BLaER1 (cell line): ENCODE data around the gene CDC42BPB.
A peak's percentile ranks its signal among the peaks of the same experiment; 100 is the strongest.

ENCODE experiments used
- H3K27ac ChIP-seq: shearing (Covaris generic); formaldehyde crosslinking; 2 replicates; pipeline ENCODE4 v1.8.1; 2022
- H3K27me3 ChIP-seq: shearing (Covaris generic); formaldehyde crosslinking; 2 replicates; pipeline ENCODE4 v1.8.1; 2022
- H3K36me3 ChIP-seq: shearing (Covaris generic); formaldehyde crosslinking; 2 replicates; pipeline ENCODE4 v1.8.1; 2022
- H3K4me1 ChIP-seq: shearing (Covaris generic); formaldehyde crosslinking; 2 replicates; pipeline ENCODE4 v1.8.1; 2022
- H3K4me2 ChIP-seq: shearing (Covaris generic); formaldehyde crosslinking; 2 replicates; pipeline ENCODE4 v1.8.1; 2022
- H3K4me3 ChIP-seq: shearing (Covaris generic); formaldehyde crosslinking; 2 replicates; pipeline ENCODE4 v1.8.1; 2022
- H3K9ac ChIP-seq: shearing (Covaris generic); formaldehyde crosslinking; 2 replicates; pipeline ENCODE4 v1.8.1; 2022
- H3K9me3 ChIP-seq: shearing (Covaris generic); formaldehyde crosslinking; 2 replicates; pipeline ENCODE4 v1.8.1; 2022
- H4K20me1 ChIP-seq: shearing (Covaris generic); formaldehyde crosslinking; 2 replicates; pipeline ENCODE4 v1.8.1; 2022
- Cebpa-rat ChIP-seq: shearing (Covaris generic); IDR thresholded peaks from 2 replicates; pipeline ENCODE4 v1.8.1; 2022

The CDC42BPB gene

GRCh38 chr14:103066399-103066798 lies 9.1 kb upstream of the CDC42BPB start:
- H3K4me2 ChIP-seq: no peak overlapping the region
- H3K9ac ChIP-seq: no peak overlapping the region
- no peak overlapping the region for H3K27ac ChIP-seq
- H3K9me3 ChIP-seq: no peaks in the 10 kb centered on the region
- no peak for TF ChIP-seq Cebpa-rat
- no peaks in the 10 kb centered on the region for H3K4me1 ChIP-seq
- no peaks in the 10 kb centered on the region for H3K27me3 ChIP-seq
- H3K36me3 ChIP-seq: no peaks in the 10 kb centered on the region
- H4K20me1 ChIP-seq: no peaks in the 10 kb centered on the region
- H3K4me3 ChIP-seq: no peak overlapping the region

DNA sequence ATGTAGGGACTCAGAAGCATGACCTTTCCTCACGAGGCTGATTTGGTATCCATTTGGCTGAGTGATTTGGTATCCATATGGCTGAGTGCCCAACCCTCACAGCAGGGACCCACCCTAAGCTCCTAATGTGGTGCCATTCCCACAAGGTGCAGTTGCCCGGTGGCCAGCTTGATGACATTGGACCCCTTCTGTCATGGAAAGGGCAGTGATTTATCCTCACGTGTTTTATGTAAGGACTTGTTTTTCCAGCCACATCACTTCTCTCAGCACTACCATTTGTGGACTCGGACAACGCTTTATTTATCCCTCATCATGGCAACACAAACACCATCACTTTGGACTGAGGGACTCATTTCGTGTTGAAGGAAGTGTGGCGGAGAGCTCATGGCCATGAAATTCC lies 8.5 kb upstream of the CDC42BPB start:
- Histone ChIP-seq H3K4me2 (no peak overlapping the region), H3K4me1 (no peaks in the 10 kb centered on the region), H3K4me3 (no peak overlapping the region), H4K20me1 (no peaks in the 10 kb centered on the region), H3K27ac (no peak overlapping the region), H3K9me3 (no peaks in the 10 kb centered on the region), H3K27me3 (no peaks in the 10 kb centered on the region), H3K9ac (no peak overlapping the region), H3K36me3 (no peaks in the 10 kb centered on the region)
- no peak for TF ChIP-seq Cebpa-rat

DNA sequence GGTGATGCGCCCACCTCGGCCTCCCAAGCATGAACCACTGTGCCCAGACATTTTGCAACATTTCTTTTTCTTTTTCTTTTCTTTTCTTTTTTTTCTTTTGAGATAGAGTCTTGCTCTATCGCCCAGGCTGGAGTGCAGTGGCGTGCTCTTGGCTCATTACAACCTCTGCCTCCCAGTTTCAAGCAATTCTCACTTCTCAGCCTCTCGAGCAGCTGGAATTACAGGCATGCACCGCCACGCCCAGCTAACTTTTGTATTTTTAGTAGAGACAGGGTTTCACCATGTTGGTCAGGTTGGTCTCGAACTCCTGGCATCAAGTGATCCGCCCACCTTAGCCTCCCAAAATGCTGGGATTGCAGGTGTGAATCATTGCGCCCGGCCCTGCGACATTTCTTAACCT lies 7.6 kb upstream of the CDC42BPB start:
- H3K9ac ChIP-seq: no peak overlapping the region
- H3K27ac ChIP-seq: no peak overlapping the region
- no peaks in the 10 kb centered on the region for H3K27me3 ChIP-seq
- H3K4me1 ChIP-seq: no peaks in the 10 kb centered on the region
- no peaks in the 10 kb centered on the region for H3K9me3 ChIP-seq
- H3K4me2 ChIP-seq: no peak overlapping the region
- no peaks in the 10 kb centered on the region for H3K36me3 ChIP-seq
- TF ChIP-seq Cebpa-rat: no peak
- H3K4me3 ChIP-seq: no peak overlapping the region
- H4K20me1 ChIP-seq: no peaks in the 10 kb centered on the region

GRCh38 chr14:103064436-103064835 lies 7.1 kb upstream of the CDC42BPB start:
- H3K9me3 ChIP-seq: no peaks in the 10 kb centered on the region
- H3K4me3 ChIP-seq: no peak overlapping the region
- H3K27me3 ChIP-seq: no peaks in the 10 kb centered on the region
- no peak overlapping the region for H3K27ac ChIP-seq
- no peak for TF ChIP-seq Cebpa-rat
- H3K36me3 ChIP-seq: no peaks in the 10 kb centered on the region
- H3K4me2 ChIP-seq: no peak overlapping the region
- H3K4me1 ChIP-seq: no peaks in the 10 kb centered on the region
- no peaks in the 10 kb centered on the region for H4K20me1 ChIP-seq
- no peak overlapping the region for H3K9ac ChIP-seq

DNA sequence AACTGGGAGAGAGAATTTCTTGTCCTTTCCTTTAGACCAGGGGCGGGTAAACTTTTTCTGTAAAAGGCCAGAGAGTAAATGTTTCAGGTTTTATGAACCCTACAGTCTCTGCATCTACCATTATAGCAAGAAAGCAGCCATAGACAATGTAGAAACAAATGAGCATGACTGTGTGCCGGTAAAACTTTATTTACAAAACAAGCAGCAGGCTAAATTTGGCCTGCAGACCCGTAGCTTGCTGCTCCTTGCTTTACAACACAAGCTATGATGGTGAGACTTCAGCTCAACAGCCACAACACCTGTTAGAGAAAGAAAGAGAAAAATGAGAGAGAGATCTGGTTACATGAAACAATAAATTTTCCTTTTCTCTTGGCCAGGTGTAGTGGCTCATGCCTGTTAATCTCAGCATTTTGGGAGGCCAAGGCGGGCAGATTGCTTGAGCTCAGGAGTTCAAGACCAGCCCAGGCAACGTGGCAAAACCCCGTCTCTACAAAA lies 4.2 kb upstream of the CDC42BPB start:
- no peak overlapping the region for H3K27ac ChIP-seq
- no peaks in the 10 kb centered on the region for H4K20me1 ChIP-seq
- H3K4me2 ChIP-seq: no peak overlapping the region
- H3K4me3 ChIP-seq: no peak overlapping the region
- H3K36me3 ChIP-seq: no peaks in the 10 kb centered on the region
- peaks cover 4% of the 10 kb centered on the region; the same call in 1 of the 2 replicates for H3K9me3 ChIP-seq
- H3K9ac ChIP-seq: no peak overlapping the region
- H3K4me1 ChIP-seq: no peaks in the 10 kb centered on the region
- peaks cover 21% of the 10 kb centered on the region for H3K27me3 ChIP-seq
- TF ChIP-seq Cebpa-rat: no peak

DNA sequence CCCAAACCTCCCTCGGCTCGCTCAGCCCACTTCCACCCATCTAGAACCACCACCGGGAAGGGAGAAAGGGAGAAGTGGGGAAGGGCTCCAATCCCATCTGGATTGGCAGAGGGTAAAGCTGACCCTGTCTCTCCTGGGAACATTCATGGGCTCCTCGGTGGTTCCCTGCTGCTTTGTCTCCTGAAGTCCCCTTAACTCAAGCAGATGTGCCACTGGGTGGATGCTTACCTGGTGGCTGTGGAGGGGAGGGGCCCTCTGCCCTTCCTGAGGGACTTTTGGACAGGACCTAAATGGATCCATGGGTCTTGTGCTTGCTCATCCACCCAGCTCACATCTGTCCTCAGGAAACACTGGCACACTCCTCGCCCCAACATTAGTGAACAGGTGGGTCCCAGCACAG lies 2.2 kb upstream of the CDC42BPB start:
- peaks cover 4% of the 10 kb centered on the region; the same call in 1 of the 2 replicates for H3K9me3 ChIP-seq
- no peak overlapping the region for H3K9ac ChIP-seq
- peaks cover 15% of the 10 kb centered on the region for H3K4me1 ChIP-seq
- no peak overlapping the region for H3K4me3 ChIP-seq
- no peaks in the 10 kb centered on the region for H3K36me3 ChIP-seq
- 0 out of 2 replicates have a peak, but pooled peaks cover 9% of the 10 kb centered on the region for H4K20me1 ChIP-seq
- peaks cover 37% of the 10 kb centered on the region for H3K27me3 ChIP-seq
- TF ChIP-seq Cebpa-rat: no peak
- H3K27ac ChIP-seq: no peak overlapping the region
- H3K4me2 ChIP-seq: no peak overlapping the region

- Histone ChIP-seq H3K4me2 (peak overlapping the region; percentile 40; the same call in 1 of the 2 replicates), H3K9ac (no peak overlapping the region), H3K9me3 (peaks cover 4% of the 10 kb centered on the region; the same call in 1 of the 2 replicates), H3K36me3 (no peaks in the 10 kb centered on the region), H3K27me3 (peaks cover 37% of the 10 kb centered on the region), H3K4me3 (peak overlapping the region; percentile 22; the same call in 1 of the 2 replicates), H3K4me1 (peaks cover 15% of the 10 kb centered on the region), H3K27ac (no peak overlapping the region), H4K20me1 (0 out of 2 replicates have a peak, but pooled peaks cover 9% of the 10 kb centered on the region)
- TF ChIP-seq Cebpa-rat: no peak
Observed at GRCh38 chr14:103058164-103059055, 1.1 kb upstream of the CDC42BPB start.

- 0 out of 2 replicates have a peak overlapping the region, but pooled peaks have one; percentile 38 for H3K27ac ChIP-seq
- H3K4me2 ChIP-seq: peak overlapping the region; percentile 78
Observed at GRCh38 chr14:103057028-103057371, 349 bp downstream of the CDC42BPB start.

DNA sequence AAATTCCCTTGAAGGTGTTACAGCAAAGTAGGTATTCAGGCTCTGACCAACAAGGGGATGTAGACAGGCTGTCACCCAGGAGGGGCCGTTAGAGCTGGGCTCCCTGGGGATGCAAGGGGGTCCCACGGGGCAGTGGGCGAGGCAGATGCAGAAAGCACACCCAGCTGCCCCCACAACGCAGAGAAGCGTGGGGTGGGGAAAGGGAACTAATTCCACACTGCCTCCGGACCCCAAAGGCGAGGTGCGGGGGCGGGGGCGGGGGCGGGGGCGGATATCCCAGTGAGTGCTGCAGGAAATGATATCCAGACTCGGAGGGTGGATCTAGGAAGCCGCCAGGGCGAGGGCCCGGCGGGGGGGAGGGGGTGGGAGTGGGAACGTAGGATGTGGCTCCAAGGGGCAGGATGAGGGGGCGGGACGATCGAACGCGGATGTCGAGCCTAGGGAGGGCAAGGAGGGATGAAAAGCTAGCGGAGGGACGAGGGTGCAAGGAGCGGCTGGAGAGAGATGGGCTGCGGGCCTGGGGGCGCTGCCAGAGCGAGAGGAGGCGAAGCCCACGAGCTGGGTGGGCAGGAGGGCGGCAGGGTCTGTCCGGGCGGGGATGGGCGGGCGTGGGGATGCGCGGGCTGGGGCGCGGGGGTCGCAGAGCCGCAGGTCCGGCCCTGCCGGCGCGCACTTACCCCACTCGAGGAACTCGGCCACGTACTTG lies 874 bp downstream of the CDC42BPB start:
- Histone ChIP-seq H3K4me1 (peaks cover 15% of the 10 kb centered on the region), H3K4me3 (peak overlapping the region; percentile 75), H3K36me3 (no peaks in the 10 kb centered on the region), H3K27ac (0 out of 2 replicates have a peak overlapping the region, but pooled peaks have one; percentile 38), H3K9me3 (peaks cover 4% of the 10 kb centered on the region; the same call in 1 of the 2 replicates), H4K20me1 (0 out of 2 replicates have a peak, but pooled peaks cover 9% of the 10 kb centered on the region), H3K9ac (peak overlapping the region; percentile 74), H3K4me2 (peak overlapping the region; percentile 78), H3K27me3 (peaks cover 37% of the 10 kb centered on the region)
- no peak for TF ChIP-seq Cebpa-rat

More at GRCh38 chr14:103057028-103057371, 349 bp downstream of the CDC42BPB start:
- 0 out of 2 replicates have a peak, but pooled peaks cover 9% of the 10 kb centered on the region for H4K20me1 ChIP-seq
- H3K9me3 ChIP-seq: peaks cover 4% of the 10 kb centered on the region; the same call in 1 of the 2 replicates
- H3K4me1 ChIP-seq: peaks cover 15% of the 10 kb centered on the region
- peaks cover 37% of the 10 kb centered on the region for H3K27me3 ChIP-seq
- TF ChIP-seq Cebpa-rat: no peak
- peak overlapping the region; percentile 75 for H3K4me3 ChIP-seq
- no peaks in the 10 kb centered on the region for H3K36me3 ChIP-seq
- H3K9ac ChIP-seq: peak overlapping the region; percentile 74

DNA sequence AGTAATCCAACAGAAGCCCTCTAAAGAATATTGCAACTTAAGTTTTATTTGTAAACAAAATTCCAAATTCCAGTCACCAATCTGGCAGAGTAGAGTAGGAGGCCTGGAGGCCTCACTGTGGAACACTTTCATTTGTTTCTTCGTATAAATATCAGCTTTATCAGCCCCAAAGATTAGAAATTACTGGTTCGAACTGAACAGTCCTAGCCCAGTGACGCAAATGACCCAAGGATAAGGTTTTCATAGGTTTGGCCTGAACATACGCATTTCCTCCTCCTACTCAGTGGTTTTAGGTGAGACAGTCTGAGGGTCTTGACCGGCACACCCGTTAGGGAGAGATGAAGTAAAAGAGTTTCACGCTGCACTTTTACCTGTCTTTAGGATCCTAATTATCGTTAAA lies 1.7 kb downstream of the CDC42BPB start:
- Histone ChIP-seq H3K36me3 (no peaks in the 10 kb centered on the region), H3K9ac (no peak overlapping the region), H3K4me1 (peaks cover 15% of the 10 kb centered on the region), H3K4me3 (no peak overlapping the region), H3K9me3 (peaks cover 4% of the 10 kb centered on the region; the same call in 1 of the 2 replicates), H3K27me3 (peaks cover 37% of the 10 kb centered on the region), H3K4me2 (peak overlapping the region; percentile 55), H4K20me1 (0 out of 2 replicates have a peak, but pooled peaks cover 9% of the 10 kb centered on the region), H3K27ac (no peak overlapping the region)
- no peak for TF ChIP-seq Cebpa-rat
